ENCODE measurements around the gene ZNF316. TPM values are rescaled to one million over a fixed set of nuclear protein-coding genes. Genes with fewer than 3 reads are reported as not detected.

ZNF316 gene
- total and polyA plus RNA-seq, 10 donors, result 9.5 to 60.5 (median 44.2) TPM

GRCh38 chr7:6647080-6647479 lies 10.0 kb downstream of the ZNF316 start:
- TF ChIP-seq POLR2A (IDR thresholded peaks at IDR 0.05), result no peak
- TF ChIP-seq POLR2AphosphoS5 (IDR thresholded peaks at IDR 0.05), result no peak
- peaks cover 2 to 100% (median 98%) of the 10 kb centered on the region in 6 donors for H3K36me3 ChIP-seq
- 85 to 100% (median 92%) methylated on average over 3 to 8 of the region's 8 CpGs for WGBS, 5 donors

DNA sequence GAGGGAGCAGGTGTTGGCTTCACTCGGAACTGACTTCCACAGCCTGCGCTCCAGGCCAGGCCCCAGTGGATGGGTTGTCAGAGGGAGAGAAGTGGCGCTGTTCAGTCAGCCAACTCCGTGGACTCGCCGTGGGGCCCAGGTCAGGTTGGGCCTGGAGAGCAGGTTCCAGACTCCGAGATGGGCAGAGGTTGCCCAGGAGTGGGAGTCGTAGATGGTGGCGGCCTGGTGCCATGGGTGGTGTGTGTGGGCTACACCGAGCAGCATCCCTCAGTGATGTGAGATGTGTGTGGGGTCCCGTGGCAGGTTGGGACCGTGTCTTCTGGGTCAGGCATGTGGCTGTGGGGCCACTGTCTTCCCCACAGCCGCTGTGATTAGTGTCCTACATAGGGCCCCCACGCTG lies 10.4 kb downstream of the ZNF316 start:
- TF ChIP-seq POLR2AphosphoS5 (IDR thresholded peaks at IDR 0.05) (no peak), POLR2A (IDR thresholded peaks at IDR 0.05) (no peak)
- TF ChIP-seq, protein P1, sequence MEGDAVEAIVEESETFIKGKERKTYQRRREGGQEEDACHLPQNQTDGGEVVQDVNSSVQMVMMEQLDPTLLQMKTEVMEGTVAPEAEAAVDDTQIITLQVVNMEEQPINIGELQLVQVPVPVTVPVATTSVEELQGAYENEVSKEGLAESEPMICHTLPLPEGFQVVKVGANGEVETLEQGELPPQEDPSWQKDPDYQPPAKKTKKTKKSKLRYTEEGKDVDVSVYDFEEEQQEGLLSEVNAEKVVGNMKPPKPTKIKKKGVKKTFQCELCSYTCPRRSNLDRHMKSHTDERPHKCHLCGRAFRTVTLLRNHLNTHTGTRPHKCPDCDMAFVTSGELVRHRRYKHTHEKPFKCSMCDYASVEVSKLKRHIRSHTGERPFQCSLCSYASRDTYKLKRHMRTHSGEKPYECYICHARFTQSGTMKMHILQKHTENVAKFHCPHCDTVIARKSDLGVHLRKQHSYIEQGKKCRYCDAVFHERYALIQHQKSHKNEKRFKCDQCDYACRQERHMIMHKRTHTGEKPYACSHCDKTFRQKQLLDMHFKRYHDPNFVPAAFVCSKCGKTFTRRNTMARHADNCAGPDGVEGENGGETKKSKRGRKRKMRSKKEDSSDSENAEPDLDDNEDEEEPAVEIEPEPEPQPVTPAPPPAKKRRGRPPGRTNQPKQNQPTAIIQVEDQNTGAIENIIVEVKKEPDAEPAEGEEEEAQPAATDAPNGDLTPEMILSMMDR (IDR thresholded peaks at IDR 0.05 in 8 of 11, conservative IDR thresholded peaks at IDR 0.05 in 3 of 11), result no peak

More at GRCh38 chr7:6647080-6647479, 10.0 kb downstream of the ZNF316 start:
- Histone ChIP-seq H3K4me3 (no peak overlapping the region), H3K9me3 (peaks cover 0 to 18% (median 10%) of the 10 kb centered on the region in 8 donors), H3K27me3 (replicated peaks in 1 of 7) (no peaks in the 10 kb centered on the region), H3K4me1 (no peaks in the 10 kb centered on the region), H3K27ac (no peak overlapping the region)
- DNase-seq, result peak; percentile 66
- intact Hi-C loops (cut with DNase I; ENCODE audit: low total_unique reads), result no loop called here

DNA sequence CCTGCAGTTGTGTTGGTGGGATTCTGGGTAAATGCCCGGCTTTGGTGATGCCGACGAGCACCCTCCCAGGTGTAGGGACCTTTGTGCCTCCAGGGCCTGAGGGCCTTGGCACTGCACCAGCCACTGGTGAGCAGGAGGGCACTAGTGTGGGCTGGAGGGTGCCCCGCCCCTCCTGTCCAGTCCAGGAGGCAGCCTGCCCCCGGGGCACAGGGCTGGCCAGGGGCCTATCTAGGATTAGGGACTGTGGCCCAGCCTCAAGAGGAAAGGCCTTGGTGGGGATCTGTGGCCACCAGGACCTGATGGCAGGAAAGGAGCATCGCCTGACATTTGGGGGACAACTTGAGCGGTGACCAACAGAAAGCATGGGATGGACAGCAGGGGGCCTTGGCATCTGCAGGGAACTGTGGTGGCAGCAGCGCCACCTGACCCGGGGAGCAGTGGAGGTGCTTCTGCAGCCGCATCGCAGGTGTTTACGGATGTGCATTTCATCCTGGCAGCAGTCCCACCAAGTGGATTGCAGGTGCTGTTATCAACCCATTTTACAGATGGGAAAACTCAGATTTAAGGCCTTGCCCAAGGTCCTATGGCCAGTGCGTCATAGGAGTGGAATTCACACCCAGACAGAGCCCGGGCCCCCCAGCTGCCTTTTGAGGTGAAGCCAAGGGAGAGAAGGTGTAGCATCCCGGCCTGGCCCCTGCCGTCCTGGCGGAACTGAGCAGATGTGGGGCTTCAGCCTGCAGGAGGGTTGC lies 11.1 kb downstream of the ZNF316 start:
- 88 to 97% (median 95%) methylated on average over 13 to 17 of the region's 17 CpGs for WGBS, 5 donors

More for the DNA sequence above, 10.4 kb downstream of the ZNF316 start:
- WGBS, 5 donors, result 93 to 97% (median 95%) methylated on average over 10 to 14 of the region's 14 CpGs
- Histone ChIP-seq H3K4me1 (no peaks in the 10 kb centered on the region), H3K27me3 (replicated peaks in 1 of 7) (no peaks in the 10 kb centered on the region), H3K27ac (no peak overlapping the region), H3K9me3 (peaks cover 0 to 23% (median 14%) of the 10 kb centered on the region in 8 donors), H3K4me3 (no peak overlapping the region), H3K36me3 (peaks cover 5 to 100% (median 98%) of the 10 kb centered on the region in 6 donors)
- DNase-seq, result no peak
- intact Hi-C loops (cut with DNase I; ENCODE audit: low total_unique reads), result no loop called here

GRCh38 chr7:6648815-6649104 lies 11.6 kb downstream of the ZNF316 start:
- Histone ChIP-seq H3K36me3 (peaks cover 7 to 100% (median 98%) of the 10 kb centered on the region in 6 donors), H3K4me1 (no peaks in the 10 kb centered on the region), H3K4me3 (no peak overlapping the region), H3K27me3 (replicated peaks in 1 of 7) (no peaks in the 10 kb centered on the region), H3K9me3 (peaks cover 0 to 31% (median 19%) of the 10 kb centered on the region in 8 donors), H3K27ac (no peak overlapping the region)
- DNase-seq, result peak; percentile 39
- TF ChIP-seq POLR2AphosphoS5 (IDR thresholded peaks at IDR 0.05) (no peak), POLR2A (IDR thresholded peaks at IDR 0.05) (no peak)
- TF ChIP-seq, protein P1 (IDR thresholded peaks at IDR 0.05 in 8 of 11, conservative IDR thresholded peaks at IDR 0.05 in 3 of 11), result no peak
- WGBS, 5 donors, result 91 to 100% (median 94%) methylated on average over 5 of the region's 5 CpGs
- intact Hi-C loops (cut with DNase I; ENCODE audit: low total_unique reads), result no loop called here

More for the DNA sequence above, 11.1 kb downstream of the ZNF316 start:
- H3K36me3 ChIP-seq, result peaks cover 7 to 100% (median 98%) of the 10 kb centered on the region in 6 donors
- DNase-seq, result peak; percentile 65
- intact Hi-C loops (cut with DNase I; ENCODE audit: low total_unique reads), result no loop called here
- H3K4me3 ChIP-seq, result no peak overlapping the region
- no peaks in the 10 kb centered on the region for H3K4me1 ChIP-seq
- H3K27ac ChIP-seq, result no peak overlapping the region
- no peaks in the 10 kb centered on the region for H3K27me3 ChIP-seq (replicated peaks in 1 of 7)
- TF ChIP-seq POLR2AphosphoS5 (IDR thresholded peaks at IDR 0.05) (peak in 1 of 3 donors; percentile 7), POLR2A (IDR thresholded peaks at IDR 0.05) (no peak)
- peaks cover 0 to 30% (median 19%) of the 10 kb centered on the region in 8 donors for H3K9me3 ChIP-seq

- H3K36me3 ChIP-seq, result peaks cover 7 to 100% (median 98%) of the 10 kb centered on the region in 6 donors
- H3K27me3 ChIP-seq (replicated peaks in 1 of 7), result no peaks in the 10 kb centered on the region
- no peaks in the 10 kb centered on the region for H3K4me1 ChIP-seq
- peak; percentile 67 for DNase-seq
- no peak for TF ChIP-seq POLR2AphosphoS5 (IDR thresholded peaks at IDR 0.05)
- TF ChIP-seq, protein P1 (IDR thresholded peaks at IDR 0.05 in 8 of 11, conservative IDR thresholded peaks at IDR 0.05 in 3 of 11), result no peak
- 88 to 100% (median 89%) methylated on average over 1 to 13 of the region's 13 CpGs for WGBS, 5 donors
- peak overlapping the region in 1 of 8 donors; percentile 20 for H3K27ac ChIP-seq
- H3K9me3 ChIP-seq, result peaks cover 0 to 35% (median 20%) of the 10 kb centered on the region in 8 donors
- intact Hi-C loops (cut with DNase I; ENCODE audit: low total_unique reads), result no loop called here
- no peak overlapping the region for H3K4me3 ChIP-seq
These were observed 12.3 kb downstream of the ZNF316 start for GRCh38 chr7:6649241-6649961.

All from spleen (tissue), 11 donors.